Activated T-cell treated with anti-CD3 and anti-CD28 coated beads for 1 hour (primary cell): ENCODE measurements around the gene SLC6A6.
"Not testable (repeated sequence)": the region's sequence is repeated elsewhere in the genome, so short reads cannot be mapped to it uniquely, and the experiment has no call there.

Experiments used
- DNase-seq: peaks from one replicate; pipeline ENCODE4 v3.0.0-alpha.2; 2020; ENCODE audit warnings: low read depth

SLC6A6 gene

DNA sequence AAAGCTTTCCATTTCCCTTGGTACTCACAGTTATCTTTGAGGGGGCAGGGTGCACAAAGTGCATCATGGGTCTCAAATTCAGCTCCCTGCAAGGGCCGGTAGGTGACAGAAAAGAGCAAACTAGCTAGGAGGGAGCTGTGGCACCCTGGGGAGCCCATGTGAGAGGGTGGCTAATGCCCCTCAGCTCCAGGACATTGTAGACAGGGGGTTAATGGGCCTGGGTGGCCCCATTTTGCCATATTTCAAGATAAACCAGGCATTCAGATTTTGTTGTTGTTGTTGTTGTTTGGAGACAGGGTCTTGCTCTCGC is 3.7 kb upstream of the SLC6A6 start:
- DNase-seq, result no peak

DNA sequence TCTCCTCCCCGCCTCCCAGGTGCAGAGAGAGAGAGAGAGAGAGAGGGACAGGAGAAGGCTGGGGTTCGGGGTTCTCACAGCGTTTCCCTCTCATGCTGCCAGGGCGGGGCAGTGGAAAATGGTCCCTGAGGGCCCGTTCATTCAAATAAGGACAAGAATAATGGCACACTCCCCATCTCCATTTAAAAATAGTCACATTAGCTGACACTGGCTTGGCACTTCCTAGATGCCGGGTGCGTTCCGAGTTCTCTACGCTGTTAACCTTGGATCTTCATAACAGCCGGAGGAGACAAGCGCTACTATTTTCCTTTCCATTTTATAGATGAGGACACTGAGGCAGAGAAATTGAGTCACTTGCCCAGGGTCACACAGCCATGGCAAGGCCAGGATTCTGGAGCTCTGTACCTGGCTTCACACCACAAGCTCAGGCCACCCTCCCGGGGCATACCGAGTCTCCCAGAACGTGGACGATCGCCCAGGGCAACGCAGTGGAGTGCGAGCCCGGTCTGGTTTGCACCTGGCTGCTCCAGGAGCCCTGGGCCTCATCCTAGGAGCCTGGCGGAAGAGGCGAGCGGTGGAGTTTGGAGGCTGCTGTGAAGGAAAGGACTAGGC is 608 bp upstream of the SLC6A6 start:
- DNase-seq, result no peak

DNA sequence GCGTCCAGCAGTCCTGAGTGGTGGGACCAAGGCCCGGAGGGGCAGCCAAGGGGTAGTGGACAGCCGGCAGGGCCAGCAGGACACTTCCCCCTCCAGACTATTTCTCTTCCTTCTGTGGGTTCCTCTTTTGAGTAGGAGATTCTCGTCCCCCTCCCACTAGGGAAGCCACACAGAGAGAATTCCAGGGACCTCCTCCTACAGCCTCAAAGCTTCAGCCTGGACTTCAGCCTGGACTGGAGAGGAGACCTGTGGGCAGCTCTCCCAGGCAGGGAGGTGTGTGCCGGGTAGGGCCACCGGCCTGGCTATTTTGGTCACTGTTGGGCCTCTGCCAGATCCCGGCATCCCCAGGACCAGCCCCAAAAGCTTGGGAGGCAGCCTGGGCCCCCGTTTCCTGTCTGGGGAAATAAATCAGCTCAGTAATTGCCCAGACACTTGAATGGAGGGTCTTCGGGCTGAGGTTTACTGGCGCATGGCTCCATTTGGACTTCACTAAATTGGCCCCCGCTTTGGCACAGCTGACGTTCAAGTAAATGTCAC is 1.3 kb downstream of the SLC6A6 start:
- no peak for DNase-seq

DNA sequence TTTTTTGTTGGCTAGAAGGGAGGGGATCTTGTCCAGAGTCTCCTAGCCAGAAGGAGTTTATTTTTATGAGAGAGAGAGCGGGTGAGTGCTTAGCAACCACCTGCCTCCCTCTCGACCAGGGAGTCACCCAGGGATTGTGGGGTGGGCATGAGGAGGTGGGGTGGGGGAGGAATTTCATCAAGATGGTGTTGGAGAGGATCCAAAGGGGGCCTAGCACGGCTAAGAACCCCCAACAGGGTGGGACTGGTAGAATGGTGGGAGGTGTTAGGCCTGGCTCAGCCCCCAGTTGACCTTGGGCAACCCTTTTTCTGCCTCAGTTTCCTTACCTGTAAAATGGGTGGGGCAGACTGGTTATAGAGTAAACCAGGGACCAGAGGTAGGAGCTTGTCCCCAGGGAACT is 1.8 kb downstream of the SLC6A6 start:
- DNase-seq, result no peak

GRCh38 chr3:14404631-14405359 is 2.4 kb downstream of the SLC6A6 start:
- DNase-seq, result no peak

GRCh38 chr3:14405360-14406238 is 3.2 kb downstream of the SLC6A6 start:
- no peak for DNase-seq

- DNase-seq, result no peak
These were observed 3.9 kb downstream of the SLC6A6 start for GRCh38 chr3:14406336-14406735.

DNA sequence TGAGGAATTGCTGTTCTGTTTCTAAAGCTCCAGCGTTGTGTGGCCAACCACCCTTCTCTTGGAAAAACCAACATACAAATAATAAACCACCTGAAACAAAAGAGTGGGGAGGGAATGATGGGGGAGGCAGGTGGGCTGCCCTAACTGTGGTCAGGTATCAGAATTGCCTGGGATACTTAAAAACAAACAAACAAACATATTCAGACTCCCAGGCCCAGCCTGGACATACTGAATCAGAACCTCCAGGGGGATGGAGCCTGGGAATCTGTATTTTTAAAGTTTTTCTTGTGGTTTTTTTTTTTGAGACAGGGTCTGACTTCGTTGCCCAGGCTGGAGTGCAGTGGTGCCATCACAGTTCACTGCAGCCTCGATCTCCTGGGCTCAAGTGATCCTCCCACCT is 4.4 kb downstream of the SLC6A6 start:
- no peak for DNase-seq

GRCh38 chr3:14407203-14407602 is 4.8 kb downstream of the SLC6A6 start:
- DNase-seq, result no peak

- not testable (repeated sequence) for DNase-seq
These were observed 7.3 kb downstream of the SLC6A6 start for GRCh38 chr3:14409779-14410063.

- DNase-seq, result no peak
These were observed 7.7 kb downstream of the SLC6A6 start for GRCh38 chr3:14410106-14410502.

DNA sequence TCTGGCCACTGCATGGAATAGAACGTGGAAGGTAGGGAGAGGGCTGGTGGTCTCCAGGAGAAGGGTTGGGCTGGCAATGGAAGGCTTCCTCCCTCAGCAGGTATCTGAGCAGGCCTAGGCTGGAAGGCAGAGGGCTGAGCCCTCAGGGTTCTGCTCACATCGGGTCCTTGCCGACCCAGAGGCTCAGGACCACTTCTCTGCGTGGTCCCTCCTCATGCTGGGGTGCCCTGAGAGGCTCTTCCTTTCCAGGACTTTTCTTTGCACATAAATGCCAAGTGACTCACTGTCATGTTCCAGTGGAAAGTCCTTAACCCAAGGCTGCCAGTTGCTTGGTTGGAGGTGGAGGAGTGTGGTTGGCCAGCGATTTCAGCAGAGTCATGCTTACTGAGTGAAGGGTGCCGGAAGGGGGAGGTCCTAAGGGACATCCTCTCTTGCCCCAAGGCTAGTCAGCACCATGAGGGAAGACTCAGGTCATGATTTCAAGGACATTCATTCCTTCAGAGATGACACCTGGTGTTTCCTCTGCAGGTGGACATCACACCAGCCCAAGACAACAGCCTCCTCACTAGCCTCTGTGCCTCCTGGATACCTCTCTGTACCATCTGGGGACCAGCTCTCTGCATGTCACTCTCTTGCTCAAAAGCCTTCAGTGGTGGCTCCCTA is 8.2 kb downstream of the SLC6A6 start:
- no peak for DNase-seq

GRCh38 chr3:14411166-14411526 is 8.7 kb downstream of the SLC6A6 start:
- no peak for DNase-seq

DNA sequence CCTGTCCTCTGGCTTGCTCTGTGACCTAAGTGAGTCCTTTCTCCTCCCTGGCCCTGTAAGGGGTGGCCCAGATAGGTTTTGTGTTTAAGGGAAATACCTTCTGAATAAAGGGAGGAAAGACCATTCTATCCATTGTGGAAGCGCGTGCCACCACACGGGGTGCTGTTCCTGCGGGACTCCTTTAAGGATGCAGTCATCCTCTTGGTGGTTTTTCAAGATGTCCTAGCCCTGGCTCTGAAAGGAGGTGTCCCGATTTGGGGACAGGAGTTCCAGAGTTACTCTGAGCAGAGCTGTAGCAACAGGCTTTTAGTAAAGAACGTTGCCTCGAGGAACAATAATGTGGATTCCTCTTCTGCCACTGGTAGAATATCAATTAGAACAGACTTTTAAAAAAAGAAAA is 9.6 kb downstream of the SLC6A6 start:
- DNase-seq, result no peak

DNA sequence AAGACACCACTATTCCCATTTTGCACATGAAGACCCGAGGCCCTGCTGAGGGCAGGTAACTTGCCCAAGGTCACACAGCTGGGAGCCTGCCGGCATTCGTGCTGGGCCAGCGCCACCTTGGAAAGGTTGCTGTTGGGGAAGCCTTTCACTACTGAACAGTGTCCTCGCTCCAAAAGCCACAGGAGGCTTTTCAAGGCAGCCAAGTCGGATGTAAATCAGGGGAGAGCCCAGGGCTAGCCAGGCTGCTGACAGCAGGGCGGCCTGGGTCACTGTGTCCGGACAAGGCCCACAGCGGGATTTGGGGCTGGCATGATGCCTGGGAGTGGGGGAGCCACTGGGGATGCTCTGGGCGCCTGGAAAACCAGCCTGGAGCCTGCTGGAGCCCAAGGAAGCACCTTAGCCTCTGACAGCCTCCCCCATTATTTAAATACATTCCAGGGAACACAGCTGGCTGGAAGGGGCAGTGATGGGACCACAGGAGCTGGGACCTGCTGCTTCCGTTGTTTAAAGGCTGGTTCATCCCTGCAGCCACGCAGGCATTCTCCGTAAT is 10.5 kb downstream of the SLC6A6 start:
- no peak for DNase-seq

DNA sequence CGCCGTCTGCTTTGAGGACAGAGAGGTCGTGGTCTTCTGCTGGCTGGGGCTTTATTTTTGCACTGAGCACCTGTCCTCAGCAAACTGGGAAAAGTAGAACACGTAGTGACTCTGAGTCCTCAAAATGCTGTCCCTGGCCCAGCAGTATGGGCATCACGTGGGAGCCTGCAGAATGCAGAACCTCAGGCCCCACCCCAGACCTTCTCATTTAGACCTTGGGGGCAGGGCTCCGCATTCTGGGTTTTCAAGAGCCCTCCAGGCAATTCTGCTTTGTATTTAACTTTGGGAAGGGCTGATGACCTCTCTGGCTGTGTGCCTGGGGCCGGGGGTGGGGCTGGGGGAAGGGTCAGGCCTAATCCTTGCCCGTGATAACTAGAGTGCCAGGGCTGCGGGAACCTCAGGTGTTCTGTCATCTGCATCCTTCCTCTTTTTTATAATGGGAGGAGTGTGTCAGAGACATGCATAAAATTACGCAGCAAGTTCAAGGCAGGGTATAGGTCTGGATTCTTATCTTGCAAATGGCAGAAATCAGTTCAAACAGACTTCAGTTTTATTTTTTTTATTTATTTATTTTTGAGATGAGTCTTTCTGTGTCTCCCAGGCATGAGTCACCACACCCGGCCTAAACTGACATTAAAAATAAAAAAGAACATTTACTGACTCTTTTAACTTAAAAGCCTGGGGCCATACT is 11.1 kb downstream of the SLC6A6 start:
- DNase-seq, result no peak

DNA sequence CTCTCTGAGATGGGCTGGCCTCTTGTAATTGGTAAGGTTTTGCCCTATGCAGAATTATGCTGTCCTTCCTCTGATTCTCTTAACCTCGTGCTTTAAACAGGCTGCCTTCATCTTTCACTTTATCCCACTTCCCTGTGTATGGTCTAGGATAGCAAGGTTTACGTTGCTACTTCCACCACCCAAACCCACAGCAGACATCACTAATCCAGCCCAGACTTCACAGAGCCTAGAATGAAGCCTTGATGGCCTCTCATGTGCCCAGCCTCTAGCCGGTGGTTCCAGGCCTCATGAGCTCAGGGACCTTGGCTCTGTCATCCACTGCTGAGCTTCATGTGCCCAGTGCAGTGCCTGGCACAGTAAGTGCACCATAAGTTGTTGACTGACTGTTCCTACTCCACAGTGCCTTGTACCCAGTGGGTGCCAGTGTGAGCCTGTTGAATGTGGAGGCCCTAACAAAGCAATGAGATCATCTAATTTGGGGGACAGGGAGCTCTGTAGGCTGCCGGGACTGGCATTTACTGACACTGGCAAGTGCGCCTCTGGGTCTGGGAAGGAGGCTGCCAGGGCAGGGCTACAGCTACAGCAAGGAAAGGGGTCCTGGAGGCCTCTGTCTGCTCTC is 12.5 kb downstream of the SLC6A6 start:
- DNase-seq, result no peak

DNA sequence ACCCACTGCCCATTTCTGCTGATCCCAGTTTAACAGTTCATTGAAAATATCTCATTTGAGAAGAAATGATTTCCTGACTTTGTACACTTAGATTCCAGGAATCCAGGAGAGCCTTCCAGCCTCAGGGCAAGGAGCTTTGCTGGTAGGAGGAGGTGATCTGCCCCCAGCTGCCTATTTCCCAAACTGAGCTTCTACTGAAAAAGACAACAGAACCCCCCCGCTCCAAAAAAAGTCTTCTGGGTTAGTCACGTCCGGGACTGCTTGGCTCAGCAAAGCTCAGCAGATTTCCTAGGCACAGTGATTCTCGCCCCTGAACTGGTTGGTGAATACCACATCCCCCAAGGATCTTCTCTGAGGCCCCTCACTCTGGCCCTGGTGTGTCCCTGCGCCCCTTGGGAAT is 13.1 kb downstream of the SLC6A6 start:
- no peak for DNase-seq

DNA sequence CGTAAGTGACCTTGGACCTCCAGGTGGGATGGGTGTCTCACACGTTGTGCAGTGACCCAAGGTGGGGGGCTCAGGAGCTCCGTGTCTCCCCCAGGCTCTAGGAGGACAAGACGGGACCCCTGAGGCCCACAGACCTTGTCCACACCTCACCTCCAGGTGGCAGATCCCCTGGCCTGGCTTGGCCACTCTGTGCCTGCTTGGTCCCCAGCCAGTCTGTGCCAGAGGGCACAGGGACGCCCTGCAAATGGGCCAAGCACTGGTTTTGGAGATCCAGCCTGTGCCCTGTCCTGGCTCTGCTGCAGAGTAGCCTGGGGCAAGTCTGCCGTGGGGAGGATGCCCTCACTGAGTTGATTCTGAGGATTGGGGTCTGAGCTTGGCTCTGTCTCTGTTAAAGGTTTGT is 14.0 kb downstream of the SLC6A6 start:
- no peak for DNase-seq

DNA sequence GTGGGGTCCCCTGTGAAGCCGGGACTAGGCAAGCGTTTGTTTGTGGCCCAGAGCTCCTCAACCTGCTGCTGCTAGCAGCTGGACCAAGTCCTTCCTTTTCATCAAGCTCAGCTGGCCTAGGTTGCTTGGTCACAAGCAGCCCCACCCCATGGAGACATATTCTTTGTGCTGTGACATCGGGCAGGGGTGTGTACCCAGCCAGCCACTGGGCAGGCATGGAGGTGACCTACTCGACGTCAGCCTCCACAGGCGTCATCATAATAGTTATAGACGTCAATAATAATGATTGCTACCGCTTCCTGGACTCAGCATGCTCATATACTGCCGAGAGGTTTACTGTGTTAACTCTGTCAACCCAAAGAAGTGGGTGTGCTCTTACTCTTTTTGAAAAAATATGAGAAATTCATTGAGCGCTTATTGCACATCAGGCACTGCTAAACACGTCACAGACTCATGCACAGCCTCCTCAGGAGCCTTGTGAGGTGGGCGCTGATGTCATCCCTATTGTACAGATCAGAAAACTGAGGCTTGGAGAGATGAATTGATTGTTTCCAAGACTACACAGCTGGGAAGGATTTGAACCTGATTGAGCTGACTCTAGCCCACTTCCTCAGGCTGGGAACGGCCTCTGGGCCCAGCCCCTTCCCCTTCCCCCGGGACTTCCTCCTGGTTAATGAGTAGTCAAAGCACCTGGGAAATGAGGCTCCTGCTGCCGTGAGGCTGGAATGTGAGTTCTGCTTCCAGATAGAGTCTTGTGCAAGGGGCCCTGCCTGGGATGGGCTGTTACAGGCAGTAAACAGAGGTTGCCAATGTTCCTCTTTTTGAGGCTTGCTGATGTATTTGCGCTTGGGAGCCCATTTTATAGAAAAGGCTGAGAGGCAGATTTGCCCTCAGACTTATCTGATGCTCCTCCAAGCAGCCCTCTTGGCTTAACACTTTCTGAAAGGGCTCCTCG is 16.2 kb downstream of the SLC6A6 start:
- no peak for DNase-seq
